ENCODE measurements around the gene ASTL.

ASTL gene

DNA sequence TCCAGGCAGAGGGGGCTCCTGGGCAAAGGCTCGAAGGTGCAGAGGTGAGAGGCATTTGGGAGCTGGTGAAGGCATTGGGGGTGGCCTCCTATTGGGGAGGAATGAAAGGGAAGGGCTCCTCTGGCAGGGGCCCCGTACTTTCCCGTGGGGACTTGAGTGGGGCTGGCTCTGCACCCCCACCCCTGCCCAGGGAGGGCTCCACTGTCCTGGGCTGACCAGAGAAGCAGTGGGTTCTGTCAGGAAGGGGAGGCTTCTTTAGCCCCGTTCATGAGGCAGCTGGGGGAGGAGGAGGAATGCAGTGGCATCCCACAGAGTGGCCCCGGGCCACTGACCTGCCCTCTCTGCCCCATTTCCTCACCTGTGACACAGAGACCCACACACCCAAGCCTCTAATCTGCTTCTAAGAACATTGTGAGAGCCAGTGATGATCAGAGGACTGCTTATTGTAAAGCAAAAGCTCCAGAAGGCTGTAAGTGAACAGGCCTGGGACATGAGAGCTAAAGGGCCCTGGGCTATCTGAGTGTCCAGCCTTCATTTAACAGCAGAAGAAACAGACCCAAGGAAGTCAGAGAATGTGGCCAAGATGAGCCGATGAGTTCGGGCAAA is 65.0 kb downstream of the ASTL start:
- TF ChIP-seq, protein P1, sequence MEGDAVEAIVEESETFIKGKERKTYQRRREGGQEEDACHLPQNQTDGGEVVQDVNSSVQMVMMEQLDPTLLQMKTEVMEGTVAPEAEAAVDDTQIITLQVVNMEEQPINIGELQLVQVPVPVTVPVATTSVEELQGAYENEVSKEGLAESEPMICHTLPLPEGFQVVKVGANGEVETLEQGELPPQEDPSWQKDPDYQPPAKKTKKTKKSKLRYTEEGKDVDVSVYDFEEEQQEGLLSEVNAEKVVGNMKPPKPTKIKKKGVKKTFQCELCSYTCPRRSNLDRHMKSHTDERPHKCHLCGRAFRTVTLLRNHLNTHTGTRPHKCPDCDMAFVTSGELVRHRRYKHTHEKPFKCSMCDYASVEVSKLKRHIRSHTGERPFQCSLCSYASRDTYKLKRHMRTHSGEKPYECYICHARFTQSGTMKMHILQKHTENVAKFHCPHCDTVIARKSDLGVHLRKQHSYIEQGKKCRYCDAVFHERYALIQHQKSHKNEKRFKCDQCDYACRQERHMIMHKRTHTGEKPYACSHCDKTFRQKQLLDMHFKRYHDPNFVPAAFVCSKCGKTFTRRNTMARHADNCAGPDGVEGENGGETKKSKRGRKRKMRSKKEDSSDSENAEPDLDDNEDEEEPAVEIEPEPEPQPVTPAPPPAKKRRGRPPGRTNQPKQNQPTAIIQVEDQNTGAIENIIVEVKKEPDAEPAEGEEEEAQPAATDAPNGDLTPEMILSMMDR (IDR thresholded peaks at IDR 0.05; ENCODE audit: low read depth, low read length, missing control alignments): no peak
- Histone ChIP-seq H3K4me3 (ENCODE audit: low read depth, low read length) (no peak overlapping the region), H3K27me3 (replicated peaks) (no peaks in the 10 kb centered on the region), H3K27ac (no peak overlapping the region), H3K36me3 (replicated peaks) (no peaks in the 10 kb centered on the region)
- in situ Hi-C loops (cut with HindIII; ENCODE audit: low pct_ligation_motif_present, low sequenced_read_pairs): no loop called here
- no peak for DNase-seq
